ENCODE data around the gene KATNIP.

GRCh38 chr16:27531186-27531585 is 18.8 kb upstream of the KATNIP start:
- no peak for TF ChIP-seq CTCF (conservative IDR thresholded peaks at IDR 0.05; ENCODE audit: low read depth, low read length)
- no peak for TF ChIP-seq EZH2phosphoT487 (IDR thresholded peaks at IDR 0.05; ENCODE audit: borderline replicate concordance, low read length)
- no peak for TF ChIP-seq EZH2 (IDR thresholded peaks at IDR 0.05; ENCODE audit: low read length, unreplicated experiment)
